ENCODE data around the gene SLC37A4.
"Not testable (repeated sequence)": the region's sequence is repeated elsewhere in the genome, so short reads cannot be mapped to it uniquely, and the experiment has no call there.

SLC37A4 gene

DNA sequence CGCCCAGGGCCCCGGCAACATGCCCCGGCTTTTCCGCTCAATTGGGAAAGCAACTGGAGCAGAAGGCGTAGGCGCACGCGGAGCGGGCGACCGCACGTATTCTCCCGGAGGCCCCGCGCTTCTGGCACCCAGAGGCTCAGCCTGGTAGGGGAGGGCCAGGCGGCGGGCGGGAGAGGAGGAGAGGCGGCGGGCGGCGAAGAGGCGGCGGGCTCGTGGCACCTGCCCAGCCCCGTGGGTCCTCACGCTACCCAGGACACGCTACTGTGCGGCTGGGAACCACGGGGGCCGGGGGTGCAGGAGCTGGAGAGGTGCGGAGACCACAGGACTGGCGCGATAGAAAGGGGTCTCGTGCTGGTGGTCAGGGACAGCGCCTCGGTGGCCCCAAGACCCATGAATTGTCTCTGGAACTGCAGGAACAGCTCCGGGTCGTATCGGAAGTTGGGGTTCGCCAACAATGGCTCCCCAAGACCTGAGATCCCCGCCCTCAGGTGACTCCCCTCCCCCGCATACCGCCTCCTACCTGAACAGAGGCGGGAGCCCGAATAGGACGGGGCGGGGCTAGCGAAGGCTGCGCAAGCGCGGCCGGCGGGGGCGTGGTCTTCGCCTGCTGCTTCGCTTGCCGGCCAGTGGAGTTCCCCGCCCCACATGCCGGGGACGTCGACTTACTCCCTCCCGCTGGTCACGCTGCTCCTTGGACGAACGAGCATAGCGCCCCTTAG lies at the start of gene SLC37A4:
TSS of gene SLC37A4 (minus strand) at position 549 of the 719 bp plus-strand sequence.
- DNase-seq (ENCODE audit: low spot score), result peak; percentile 97

DNA sequence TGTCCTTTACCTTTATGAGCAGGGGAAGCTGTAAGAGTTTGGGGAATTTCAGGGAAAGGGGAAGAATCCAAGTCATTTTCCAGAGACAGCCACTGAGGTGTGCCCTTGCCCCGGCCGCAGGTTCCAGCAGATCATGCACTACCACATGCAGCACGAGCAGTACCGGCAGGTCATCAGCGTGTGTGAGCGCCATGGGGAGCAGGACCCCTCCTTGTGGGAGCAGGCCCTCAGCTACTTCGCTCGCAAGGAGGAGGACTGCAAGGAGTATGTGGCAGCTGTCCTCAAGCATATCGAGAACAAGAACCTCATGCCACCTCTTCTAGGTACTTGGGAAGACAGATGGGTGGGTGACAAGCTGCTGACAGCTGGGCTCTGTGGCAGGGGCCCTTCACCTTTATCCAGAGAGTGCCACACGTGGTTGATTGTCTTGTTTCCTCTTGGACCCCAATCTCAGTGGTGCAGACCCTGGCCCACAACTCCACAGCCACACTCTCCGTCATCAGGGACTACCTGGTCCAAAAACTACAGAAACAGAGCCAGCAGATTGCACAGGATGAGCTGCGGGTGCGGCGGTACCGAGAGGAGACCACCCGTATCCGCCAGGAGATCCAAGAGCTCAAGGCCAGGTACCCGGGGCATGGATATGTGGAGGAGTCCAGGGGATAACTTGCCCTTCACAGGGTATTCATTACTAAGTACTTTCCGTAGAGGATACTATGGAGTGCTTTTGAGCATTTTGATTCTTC lies 48.2 kb upstream of the SLC37A4 start:
- DNase-seq (ENCODE audit: low spot score), result no peak

DNA sequence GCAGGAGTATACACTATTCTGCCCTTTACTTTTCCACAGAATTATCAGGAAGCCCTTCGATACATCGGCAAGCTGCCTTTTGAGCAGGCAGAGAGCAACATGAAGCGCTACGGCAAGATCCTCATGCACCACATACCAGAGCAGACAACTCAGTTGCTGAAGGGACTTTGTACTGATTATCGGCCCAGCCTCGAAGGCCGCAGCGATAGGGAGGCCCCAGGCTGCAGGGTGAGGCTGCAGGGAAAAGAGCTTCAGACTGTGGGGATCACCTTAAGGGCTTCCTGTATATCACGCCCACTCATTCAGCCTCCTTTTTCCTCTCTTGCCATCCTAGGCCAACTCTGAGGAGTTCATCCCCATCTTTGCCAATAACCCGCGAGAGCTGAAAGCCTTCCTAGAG lies 47.2 kb upstream of the SLC37A4 start:
- DNase-seq (ENCODE audit: low spot score), result no peak

DNA sequence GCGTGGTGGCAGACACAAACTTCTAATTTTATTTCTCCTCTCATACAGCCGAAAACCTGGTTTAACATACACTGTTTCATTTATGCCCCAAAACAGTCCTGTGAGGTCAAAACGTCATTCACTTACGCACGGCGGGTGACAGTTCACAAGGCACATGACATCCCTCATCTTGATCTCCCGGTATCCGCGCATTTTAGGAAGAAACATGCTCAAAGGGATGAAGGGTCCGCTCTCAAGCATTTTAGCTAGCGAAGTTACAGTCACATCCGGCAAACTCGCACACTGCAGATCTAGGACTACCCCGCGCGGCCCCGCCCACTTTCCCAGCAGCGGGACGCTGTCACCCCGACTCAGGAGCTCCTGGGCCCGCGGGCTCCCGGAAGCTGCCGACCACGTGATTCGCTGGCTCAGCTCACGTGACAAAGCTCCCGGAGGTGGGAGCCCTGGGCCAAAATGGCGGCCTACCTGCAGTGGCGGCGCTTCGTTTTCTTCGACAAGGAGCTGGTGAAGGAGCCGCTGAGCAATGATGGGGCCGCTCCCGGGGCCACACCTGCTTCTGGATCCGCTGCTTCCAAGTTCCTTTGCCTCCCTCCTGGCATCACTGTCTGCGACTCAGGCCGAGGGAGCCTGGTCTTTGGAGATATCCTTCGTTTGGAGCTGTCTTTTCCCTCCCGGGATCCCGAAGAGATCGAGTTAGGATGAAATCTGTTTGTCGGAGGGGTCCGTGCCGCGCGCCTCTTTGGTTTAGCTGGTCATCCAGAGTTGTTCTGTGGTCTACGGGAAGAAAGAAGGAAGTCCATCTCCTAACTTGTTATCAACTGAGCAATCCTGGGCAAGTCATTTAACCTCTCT lies 36.9 kb upstream of the SLC37A4 start, which contains the start of gene VPS11:
TSS of gene VPS11 (plus strand) at position 448 of the 852 bp plus-strand sequence. CDS start at position 454, 6 bp downstream.
- DNase-seq (ENCODE audit: low spot score), result peak; percentile 98

DNA sequence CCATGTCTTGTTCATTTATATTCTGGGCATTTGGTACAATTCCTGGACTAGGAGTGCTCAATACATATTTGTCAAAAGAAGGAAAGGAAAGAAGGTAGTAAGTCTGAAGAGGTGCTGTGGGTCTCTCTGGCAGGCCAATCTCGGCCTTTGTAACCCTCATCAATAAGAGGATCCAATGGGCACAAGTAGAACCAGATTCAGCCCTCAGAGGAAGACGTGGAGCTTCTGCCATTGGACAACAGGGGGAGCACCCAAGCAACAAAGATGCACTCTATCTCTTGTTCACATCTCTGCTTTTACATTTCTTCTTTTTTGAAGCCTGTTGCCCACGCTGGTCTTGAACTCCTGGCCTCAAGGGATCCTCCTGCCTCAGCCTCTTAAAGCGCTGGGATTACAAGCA lies 34.7 kb upstream of the SLC37A4 start:
- peak; percentile 53 for DNase-seq (ENCODE audit: low spot score)

DNA sequence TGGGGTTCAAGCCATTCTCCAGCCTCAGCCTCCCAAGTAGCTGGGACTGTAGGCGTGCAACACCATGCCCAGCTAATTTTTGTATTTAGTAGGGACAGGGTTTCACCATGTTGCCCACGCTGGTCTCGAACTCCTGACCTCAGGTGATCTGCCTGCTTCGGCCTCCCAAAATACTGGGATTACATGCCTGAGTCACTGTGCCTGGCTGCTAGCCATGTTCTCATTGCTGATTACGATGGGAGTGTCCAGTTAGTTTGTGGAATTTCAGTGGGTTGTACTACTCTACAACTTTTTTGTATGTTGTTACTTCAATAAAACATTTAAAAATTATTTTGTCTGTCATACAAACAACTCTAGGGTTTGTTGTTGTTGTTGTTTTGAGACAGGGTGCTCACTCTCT lies 32.1 kb upstream of the SLC37A4 start:
- DNase-seq (ENCODE audit: low spot score), result no peak

DNA sequence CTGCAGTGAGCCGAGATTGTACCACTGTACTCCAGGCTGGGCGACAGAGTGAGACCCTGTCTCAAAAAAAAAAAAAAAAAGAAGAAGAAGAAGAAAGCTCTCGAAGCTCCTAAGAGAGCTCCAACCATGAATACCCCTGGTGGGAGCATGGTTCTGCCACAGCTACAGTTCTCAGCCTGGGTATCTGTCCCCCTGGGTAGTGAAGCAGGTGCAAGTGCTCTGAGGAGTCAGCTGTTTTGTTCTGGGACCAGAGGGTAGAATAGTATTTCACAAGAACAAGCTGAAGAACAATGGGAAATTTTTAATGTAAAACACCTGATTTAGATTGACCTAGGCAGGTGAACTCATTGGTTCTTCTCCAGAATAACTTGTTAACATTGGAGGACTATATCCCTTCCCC lies 30.6 kb upstream of the SLC37A4 start:
- no peak for DNase-seq (ENCODE audit: low spot score)

DNA sequence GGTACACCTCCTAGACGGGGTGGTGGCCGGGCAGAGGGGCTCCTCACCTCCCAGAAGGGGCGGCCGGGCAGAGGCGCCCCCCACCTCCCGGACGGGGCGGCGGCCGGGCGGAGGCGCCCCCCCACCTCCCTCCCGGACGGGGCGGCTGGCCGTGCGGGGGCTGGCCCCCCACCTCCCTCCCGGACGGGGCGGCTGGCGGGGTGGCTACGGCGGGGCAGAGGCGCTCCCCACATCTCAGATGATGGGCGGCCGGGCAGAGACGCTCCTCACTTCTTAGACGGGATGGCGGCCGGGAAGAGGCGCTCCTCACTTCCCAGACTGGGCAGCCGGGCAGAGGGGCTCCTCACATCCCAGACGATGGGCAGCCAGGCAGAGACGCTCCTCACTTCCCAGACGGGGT lies 28.5 kb upstream of the SLC37A4 start:
- not testable (repeated sequence) for DNase-seq (ENCODE audit: low spot score)

DNA sequence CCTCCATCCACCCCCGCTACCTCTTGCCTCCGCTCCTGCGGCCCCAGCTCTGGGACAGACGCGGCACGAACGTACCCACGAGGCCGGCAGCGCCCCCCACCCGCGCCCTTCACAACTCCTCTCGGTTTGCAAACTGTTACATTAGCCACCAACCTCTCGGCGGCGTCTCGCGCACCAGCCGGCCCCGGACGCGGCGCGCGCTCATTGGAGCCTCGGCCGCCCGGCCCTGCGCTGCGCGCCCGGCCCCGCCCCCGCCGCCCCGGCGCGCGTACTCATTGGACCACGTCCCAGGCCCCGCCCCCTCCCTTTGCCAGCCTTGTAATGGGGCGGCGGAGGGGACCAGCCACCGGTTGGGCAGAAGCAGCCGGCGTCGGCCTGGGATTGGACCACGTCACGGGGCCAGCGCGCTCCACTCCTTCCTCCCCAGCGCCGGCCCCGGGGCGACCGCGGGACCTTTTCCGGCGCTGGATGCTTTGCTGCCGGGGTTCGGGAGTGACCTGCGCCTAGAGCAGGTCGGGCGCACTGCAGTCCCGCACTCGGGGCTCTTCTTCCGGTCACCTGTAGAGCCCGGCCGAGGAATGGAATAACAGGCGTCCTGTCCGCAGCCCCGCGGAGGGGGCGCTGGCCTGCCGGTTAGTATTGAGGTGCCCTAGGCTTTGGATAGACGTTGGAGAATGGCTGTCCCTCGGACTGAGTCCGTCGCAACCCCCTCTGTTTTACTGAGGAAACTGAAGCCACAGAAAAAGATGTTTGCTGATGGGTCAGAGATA lies 26.5 kb upstream of the SLC37A4 start, which contains the start of gene HYOU1:
TSS of gene HYOU1 (minus strand) at position 206 of the 770 bp plus-strand sequence. CDS start 1,045 bp downstream, outside the sequence.
- DNase-seq (ENCODE audit: low spot score), result peak; percentile 98

DNA sequence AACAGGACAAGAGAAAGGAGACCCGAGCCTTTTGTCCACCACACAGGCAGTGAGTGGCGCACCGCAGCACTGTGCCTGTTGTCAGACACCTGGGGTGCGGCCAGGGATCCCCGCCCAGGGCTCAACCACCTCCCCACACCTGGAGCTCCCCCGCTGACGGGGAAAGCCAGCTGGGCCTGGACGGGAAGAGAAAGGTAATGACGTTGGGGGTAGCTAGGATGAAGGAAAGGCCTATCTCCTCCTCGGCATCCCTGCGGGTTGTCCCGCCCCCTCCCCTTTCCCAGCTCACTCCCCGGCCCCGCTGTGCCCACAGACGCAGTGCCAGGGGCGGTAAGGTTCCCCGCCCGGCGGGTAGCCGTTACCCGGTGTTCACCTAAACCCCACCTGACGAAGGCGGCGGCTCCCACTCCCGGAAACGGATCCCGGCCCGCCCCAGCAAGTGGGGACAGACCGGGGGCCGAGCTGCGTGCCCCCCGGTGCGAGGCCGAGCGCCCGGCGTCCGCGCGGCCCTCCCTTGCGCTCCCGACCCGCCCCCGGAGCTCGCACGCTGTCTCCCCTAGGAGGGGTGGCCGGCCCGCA lies 25.8 kb upstream of the SLC37A4 start:
- DNase-seq (ENCODE audit: low spot score), result peak; percentile 61

DNA sequence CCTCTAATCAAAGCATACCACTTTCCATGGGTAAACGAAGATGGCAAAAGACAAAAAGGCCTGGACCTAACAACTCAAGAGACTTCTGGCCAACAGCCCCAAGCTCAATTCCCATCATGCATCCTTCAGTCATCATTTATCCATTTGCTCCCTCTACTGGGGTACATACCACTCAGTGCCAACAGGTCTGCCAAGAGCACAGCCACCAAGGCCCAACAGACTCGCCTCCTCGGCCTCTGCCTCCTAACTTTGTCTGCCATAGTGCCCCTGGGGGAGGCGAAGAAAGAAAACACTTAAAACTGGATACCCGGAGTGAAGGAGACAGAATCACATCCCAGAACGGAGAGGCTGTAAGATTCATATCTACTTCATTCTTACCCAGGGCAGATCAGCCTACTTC lies 25.2 kb upstream of the SLC37A4 start:
- no peak for DNase-seq (ENCODE audit: low spot score)

DNA sequence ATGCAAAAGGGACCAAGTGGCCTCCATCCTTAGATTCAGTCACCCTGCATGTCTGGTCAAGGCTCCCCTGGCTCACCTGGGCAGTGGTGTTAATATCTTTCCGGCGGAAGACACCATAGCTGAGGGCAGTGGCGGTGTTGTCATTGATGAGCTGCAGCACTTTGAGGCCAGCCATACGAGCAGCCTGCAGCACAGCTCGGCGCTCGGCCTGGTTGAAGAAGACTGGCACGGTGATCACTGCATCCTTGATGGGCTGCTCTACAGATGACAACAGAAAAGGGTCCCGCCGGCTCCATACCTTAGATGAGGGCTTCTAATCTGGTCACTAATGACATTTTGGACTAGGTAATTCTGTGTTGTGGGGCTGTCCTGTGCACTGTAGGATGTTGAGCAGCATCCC lies 23.7 kb upstream of the SLC37A4 start:
- no peak for DNase-seq (ENCODE audit: low spot score)

DNA sequence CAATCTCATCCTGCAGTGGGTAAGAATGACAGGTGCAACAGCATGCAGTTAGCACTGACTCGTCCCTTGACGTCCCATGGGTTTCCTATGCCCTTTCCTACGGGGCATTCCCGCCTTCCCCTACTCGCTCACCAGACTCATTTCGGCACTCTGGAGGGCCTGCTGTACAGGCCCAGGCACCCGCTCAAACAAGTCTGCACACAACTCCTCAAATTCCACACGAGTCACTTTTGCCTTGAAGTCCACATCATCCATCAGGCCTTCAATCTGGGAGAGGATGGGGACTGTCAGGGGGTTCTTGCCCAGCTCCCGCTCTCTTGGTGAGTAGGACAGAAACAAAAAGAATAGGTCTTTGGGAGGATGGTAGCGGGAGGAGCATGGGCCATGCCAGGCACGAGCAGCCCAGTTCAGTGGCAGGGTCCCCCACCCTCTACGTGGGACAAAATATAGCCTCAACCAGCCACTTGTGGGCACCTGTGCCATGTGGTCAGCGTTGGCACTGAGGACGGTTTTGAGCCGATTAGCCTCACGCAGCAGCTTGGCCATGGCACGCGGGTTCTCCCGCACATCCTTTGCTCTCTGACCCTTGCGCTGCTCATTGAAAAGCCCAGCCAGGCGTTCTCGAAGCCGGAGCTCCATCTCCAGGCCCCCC lies 21.6 kb upstream of the SLC37A4 start:
- DNase-seq (ENCODE audit: low spot score), result no peak

DNA sequence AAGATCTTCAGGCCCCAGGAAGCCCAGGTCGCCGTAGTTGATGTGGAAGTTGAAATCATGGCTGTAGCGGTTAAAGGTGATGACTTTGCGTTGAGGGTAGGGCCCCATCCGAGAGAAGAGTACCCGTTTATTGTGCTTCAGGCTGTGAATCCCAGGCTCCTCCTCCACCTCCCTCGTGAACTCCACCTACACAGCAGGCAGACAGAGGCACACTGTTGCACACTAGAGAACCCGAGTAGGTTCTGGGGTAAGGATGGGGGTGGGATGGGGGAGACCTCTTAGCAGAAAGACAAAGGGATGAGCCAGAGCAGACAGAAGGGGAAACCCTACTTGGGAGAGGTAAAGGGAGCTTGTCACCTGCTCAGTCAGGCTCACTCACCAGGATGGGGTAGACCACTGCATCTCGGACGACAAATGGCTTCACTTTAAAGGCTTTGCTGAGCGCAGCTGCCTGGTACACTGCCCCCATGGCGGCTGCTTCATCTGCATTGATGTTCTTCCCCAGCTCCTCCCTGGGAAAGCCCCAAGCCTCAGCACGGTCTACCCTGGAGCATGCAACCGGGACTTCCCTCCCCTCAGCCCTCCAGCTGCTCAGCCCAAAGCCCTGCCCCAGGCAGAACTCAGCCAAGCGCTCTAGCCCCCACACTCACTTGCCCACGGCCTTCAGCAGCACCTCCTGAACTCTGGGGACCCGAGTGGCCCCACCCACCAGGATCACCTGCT lies 20.9 kb upstream of the SLC37A4 start:
- no peak for DNase-seq (ENCODE audit: low spot score)

DNA sequence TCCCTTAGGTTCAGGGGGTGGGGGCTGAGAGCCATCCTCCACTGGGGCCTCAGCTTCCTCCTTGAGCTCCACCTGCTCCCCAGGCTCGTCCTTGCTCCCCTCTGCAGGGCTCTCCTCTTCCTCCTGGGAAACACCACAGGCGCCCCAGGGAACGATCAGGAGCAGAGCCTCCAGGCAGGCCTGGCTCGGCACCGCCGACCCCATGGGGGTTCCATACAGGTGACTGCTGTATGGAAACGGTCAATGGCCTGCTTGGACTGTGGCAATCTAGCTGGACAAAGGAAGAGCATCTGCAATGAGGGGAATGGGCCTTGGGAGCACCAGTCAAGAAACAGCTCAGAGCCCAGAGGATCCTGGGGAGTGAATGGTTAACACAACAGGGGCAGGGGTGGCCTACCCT lies 18.4 kb upstream of the SLC37A4 start:
- no peak for DNase-seq (ENCODE audit: low spot score)

DNA sequence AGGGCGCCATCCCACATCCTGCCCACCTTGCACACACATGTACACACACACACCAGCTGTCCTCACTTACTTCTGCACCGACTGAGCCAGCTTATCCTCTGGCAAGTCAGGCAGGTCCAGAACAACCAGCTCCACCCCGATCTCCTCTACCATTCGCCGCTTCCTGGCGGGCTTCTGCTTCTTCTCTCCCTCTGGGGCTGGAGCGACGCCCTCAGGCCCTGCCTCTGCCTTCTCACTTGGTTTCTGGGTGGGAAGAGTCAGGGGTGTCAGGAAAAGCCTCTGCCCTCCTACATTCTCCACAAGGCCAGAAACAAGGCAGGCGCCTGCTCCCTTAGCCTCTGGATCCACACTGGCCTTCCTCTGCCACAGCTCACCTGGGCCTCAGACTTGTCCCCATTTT lies 18.0 kb upstream of the SLC37A4 start:
- no peak for DNase-seq (ENCODE audit: low spot score)

DNA sequence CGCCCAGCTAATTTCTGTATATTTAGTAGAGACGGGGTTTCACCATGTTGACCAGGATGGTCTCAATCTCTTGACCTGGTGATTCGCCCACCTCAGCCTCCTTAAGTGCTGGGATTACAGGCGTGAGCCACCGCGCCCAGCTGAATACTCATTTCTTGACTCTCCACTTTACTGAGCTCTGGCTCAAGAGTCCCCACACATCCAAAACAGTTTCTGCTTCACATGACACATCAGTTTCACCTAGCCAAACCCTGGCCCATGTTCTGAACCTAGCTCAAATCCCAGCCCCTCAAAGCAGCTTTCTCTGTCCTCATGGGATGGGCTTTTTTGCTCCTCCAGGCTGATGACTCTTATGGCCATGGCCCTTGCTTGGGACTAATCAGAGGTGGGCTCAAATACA lies 16.5 kb upstream of the SLC37A4 start:
- DNase-seq (ENCODE audit: low spot score), result no peak

DNA sequence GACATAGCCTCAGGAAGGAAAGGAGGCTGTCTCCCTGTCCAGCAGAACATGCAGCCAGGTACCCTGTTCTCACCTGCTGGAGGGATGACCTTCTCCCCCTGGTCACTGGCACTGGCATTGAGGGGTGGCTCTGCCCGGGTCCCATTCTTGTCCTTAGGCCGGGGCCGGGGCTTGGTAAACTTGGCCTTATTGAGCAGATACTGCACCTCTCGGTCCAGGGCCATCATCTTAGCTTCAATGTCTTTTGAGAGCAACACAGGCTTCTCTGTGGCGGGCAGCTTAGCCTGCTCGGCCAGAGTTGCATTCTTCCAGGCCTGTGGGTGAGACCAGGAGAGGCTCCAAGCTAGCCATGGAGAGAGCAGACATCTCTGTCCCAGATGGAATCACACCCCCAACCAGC lies 15.8 kb upstream of the SLC37A4 start:
- no peak for DNase-seq (ENCODE audit: low spot score)

DNA sequence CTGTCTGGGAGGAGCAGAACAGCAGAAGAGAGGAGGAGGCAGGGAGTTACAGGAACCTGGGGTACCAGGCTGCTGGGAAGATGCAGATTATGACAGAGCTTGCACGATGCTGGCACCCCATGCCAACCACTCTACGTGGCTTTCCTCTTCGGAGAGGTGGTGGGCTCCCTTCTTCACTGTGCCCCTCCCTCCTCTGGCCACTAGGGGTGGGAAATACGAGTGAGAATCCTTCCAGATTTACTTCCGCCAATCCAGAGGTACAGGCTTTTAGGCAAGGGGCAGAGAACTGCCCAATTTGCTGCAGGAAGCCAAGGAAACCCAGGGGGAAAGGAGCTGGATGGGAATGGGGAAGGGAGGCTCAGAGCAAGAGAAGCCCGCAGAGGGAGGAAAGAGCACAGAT lies 14.0 kb upstream of the SLC37A4 start:
- no peak for DNase-seq (ENCODE audit: low spot score)

DNA sequence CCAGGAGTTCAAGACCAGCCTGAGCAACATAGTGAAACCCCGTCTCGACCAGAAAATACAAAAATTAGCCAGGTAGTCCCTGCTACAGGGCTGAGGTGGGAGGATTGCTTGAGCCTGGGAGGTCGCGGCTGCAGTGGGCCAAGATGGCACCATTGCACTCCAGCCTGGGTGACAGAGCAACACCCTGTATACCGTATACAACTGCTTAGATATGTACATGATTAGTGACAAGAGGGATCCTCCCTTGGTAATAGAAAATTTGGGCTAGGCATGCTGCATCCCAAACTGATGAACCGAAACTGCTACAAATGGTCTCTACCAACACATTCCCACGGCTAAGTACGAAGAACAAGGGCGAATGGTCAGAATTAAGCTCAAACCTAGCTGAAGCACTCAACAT lies 12.2 kb upstream of the SLC37A4 start:
- no peak for DNase-seq (ENCODE audit: low spot score)
